Amygdala (tissue), 56 donors: ENCODE measurements around the gene GPX2.

Source experiments
- DNase-seq, 56 donors: peaks; one replicate each; lab custom pipeline; 2025; lab: John Stamatoyannopoulos, UW

GPX2 gene

DNA sequence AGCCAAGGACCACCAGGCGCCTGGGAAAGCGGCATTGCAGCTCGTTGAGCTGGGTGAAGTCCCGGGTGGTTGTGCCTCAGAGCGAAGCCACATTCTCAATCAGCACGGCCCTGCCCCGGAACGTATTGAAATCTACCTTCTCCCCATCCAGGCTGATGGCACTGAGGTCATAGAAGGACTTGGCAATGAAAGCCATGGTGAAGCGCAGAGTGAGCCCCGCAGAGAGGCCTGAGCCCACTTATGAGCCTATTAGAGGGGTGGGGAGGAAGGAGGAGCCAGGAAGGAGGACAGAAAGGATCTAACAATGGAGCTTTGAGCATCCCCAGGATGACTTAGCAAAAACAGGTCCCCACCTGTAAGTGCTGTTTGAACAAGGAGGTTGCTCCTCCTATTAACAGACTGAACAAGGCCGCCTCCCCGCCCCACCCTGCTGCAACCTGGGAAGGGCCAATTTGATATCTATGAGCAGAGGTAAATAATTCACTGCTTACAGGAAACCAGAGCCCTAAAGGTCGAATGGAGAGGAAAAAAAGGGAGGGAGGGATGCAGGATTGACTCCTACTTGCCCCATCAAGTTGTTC is at the start of gene GPX2:
Gene GPX2, minus strand, starts transcription at position 215 of the 581 bp plus-strand sequence. Its CDS starts 19 bp downstream, at position 196.
- no peak for DNase-seq

DNA sequence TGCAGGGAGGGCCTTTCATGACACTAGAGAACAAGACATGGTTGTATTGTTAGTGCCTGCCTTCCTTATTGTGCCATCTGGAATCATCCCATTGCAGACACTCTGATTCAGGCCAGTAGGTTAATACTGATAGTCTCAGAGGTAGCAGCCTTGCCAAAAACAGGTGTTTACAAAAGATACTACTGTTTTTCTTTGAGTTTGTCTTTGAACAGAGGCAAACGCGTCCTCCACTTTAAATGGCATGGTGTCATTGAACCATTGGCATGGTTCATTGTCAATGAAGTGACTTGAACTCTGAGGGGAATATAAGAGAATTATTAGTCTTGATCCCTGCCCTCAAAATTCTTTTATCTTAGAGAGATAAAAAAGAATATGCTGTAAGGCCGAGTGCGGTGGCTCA is 48.4 kb upstream of the GPX2 start:
- DNase-seq, result no peak

DNA sequence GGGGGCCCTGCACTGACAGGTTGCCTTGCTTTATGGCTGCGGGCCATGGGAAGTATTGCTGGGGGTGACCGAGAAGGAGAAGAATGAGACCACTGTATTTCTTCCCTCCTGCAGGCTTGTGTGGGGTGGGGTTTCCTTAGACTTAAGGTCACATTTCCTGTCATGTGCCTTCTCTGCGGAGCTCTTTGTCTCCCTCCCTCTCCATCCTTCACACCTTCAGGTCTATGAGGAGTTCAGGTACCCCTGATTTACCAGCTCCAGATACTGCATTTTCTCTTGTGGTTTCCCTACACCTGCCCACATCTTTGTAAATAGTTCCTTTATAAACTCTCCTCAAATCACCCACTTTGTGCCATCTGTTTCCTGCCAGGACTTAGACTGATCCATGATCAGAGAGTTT is 47.8 kb upstream of the GPX2 start:
- DNase-seq, result no peak

DNA sequence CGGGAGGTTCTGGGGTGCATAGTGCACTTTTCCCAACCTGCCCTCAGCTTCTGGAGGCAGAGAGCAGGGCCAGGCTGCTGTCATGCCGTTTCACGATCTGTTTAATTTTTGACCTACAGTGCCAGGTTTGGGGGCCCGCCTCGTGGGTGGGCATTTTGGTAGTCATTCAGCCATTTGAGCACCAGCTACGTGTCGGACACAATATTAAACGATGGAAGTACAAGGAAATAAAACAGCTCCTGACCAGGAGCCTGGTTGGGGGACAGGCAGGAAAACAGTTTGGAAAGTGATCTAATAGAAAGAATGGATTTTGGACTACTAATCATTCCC is 44.9 kb upstream of the GPX2 start:
- DNase-seq, result no peak

DNA sequence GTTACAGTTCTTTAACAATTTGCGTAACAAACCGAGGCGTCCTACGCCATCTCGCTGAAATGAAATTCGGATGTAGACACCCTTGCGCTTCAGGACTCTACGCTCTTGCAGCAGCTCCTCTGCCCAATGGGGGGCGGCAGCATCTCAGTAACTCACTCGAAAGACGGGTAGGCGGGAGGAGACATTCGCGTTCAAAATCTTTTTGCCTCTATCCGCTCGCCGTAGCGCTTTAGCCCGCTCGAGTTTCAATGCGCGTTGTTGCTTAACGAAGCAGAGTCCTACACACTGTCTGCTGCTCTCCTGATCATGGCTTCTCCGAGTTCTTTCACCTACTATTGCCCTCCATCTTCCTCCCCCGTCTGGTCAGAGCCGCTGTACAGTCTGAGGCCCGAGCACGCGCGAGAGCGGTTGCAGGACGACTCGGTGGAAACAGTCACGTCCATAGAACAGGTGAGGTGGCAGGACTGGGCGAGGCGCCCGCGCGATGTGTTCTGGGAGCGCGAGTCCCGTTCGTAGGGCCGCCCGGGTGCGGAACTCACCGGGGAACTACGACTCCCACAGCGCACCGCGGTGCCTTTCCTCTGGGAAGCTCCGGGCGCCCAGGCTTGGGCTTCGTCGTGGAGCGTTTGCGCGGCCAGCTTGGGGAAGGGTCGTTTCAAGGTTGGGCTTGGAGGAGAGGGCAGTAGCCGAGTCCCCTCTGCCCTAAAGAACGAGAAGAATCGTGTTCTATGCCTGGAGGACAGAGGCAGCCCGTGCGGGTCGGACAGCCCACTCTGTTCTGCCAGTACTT is 44.3 kb upstream of the GPX2 start, which contains the start of gene FNTB:
Gene FNTB, plus strand, starts transcription at position 248 of the 790 bp plus-strand sequence. Its CDS starts 59 bp downstream, at position 307.
- peak; percentile 75 to 100 (median 94) for DNase-seq

DNA sequence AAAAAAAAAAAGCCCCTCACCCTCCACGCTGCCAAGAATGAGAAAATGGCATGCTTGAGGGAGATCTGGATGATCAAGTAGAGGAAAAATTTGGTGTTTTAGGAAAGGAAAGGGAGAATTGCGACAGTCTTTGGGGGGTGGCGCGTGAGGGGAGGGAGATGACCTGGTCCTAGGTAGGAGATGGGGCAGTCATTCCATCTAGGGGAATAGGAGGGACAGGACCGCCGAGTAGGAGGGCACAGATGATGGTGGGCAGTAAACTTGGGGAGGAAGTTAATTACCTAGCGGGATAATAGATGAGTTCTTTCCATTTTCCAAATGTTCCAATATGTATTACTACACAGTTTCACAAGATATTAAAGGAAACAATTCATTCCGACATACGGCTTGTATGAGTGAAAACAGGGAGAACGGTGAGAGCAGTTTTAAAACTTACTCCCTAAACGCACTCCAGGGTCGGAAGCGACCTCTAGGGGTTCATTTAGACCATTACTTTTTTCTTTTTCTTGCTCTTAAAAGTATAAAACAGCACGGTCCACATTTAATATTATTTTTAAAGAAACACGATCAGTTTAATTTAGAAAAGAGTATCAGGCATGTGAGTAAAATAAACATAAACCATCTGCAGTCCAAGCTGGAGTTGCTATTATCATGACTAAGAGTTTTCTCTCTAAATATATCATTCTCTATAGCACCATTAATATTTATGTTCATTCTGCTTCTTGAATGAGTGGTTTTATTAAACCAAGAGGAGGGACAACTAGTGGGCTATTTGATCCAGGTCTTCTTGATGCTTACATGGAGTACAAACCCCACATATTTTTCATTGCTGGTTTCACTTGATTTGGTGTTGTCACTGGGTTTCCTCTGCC is 41.1 kb upstream of the GPX2 start:
- peak in 7 of 56 donors; percentile 7 to 35 (median 17) for DNase-seq

DNA sequence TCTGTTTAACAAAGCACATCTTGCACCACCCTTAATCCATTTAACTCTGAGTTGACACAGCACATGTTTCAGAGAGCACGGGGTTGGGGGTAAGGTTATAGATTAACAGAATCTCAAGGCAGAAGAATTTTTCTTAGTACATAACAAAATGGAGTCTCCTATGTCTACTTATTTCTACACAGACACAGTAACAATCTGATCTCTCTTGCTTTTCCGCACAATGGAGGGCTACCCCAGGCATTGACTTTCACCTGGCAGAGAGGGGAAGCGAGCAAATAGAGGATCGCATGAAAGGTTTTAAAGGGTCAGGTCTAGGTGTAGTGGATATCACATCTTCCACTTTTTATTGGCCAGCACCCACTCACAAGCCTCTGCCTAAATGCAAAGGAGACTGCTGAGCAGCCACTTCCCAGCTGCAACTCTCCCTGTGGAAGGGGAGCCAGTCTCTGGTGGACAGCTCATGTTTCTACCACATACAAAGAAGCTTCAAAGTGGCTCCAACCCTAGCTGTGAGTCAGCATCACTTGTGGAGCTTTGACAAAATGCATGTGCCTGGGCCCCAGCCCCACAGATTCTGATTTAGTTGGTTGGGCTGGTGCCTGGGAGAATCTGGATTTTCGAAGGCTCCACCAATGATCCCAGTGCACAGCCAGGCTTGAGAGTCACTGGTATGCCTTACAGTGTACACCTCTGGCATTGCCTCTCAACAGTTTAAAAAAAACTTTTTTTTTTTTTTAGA is 37.0 kb upstream of the GPX2 start:
- no peak for DNase-seq

DNA sequence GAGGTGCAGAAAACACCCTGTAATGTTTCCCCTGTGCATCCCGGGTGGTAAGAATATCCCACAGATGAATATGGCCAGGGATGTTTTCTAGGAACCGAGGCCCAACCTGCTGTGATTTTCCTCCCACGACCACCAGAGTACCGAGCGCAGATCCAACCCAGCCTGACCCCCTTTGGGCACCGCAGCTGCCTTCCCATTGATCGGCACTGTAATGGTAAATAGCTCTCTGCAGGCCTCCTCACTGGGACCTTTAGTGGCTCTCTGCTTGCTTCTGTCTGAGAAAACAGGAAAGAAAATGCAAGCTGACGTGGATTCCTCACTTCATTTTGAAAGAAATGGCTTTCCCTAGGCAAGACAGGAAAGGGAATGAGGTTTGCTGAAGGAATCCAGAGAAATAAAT is 32.0 kb upstream of the GPX2 start:
- no peak for DNase-seq

DNA sequence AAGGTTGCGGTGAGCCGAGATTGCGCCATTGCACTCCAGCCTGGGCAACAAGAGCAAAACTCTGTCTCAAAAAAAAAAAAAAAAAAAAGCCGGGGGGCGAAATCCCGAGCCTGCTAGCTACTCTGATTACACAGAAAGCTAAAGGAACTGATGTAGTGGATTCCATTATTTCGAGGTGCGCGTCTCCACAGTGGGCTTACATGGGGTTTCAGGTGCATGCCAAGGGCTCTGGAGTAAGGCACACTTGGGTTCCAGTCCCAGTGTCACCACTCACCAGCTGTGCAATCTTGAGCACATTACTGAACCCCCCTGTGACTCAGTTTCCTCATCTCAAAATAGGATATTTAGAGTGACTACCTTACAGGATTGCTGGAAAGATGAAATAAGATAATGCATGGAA is 31.3 kb upstream of the GPX2 start:
- DNase-seq, result no peak

DNA sequence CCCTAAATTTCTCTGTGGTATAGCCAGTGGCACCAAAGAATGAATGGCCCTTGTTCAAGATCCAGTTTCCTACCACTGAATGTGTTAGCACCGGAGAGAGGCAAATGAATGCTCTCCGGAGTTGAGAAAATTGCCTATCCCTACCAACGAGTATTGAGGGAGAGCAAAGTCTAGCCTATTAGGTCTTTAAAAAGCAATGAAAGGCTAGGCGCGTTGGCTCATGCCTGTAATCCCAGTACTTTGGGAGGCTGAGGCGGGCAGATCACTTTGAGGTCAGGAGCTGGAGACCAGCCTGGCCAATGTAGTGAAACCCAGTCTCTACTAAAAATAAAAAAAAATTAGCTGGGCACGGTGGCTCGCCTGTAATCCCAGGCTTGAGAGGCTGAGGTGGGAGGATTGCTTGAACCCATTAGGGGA is 30.5 kb upstream of the GPX2 start:
- DNase-seq, result no peak

DNA sequence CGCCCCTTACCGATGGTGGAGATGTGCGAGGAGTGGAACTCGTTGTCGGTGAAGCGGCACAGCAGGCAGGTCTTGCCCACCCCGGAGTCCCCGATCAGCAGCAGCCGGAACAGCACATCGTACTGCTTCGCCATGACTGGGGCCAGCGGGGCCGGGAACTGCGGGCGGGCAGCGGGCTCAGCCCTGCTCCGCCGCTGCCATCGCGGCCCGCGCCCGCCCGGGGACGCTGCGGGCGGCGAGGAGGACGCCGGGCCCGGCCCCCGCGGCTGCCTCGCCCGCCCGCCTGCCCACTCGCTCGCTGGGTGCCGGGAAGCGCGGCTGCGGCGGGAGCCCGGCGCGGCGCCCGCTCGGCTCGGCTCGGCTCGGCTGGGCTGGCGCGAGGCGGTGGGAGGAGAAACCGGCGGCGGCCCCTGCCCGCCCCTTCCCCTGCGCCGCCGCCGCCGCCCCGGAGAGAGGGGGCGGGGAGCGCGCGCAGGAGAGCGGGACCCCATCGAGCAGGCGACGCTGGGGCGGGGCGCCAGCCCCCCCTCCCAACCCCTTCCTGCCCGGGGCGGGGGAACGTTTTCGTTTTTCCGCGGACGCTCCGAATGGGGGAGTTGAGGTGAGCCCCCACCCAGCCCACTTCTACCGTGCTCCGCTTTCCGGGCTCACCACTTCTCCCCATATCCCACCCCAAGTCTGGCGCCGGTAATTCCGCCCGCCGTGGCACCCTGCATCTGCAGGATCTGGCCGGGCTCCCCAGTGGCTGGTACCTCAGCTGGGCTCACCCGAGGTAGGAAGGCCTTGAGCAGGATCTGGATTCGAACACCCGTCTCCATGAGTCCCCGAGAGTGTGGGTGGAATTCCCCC is 29.6 kb upstream of the GPX2 start, which contains the start of gene RAB15:
Gene RAB15, minus strand, starts transcription at position 394 of the 849 bp plus-strand sequence. Its CDS starts 260 bp downstream, at position 134.
- DNase-seq, result peak in 3 of 56 donors; percentile 34 to 50 (median 36)

DNA sequence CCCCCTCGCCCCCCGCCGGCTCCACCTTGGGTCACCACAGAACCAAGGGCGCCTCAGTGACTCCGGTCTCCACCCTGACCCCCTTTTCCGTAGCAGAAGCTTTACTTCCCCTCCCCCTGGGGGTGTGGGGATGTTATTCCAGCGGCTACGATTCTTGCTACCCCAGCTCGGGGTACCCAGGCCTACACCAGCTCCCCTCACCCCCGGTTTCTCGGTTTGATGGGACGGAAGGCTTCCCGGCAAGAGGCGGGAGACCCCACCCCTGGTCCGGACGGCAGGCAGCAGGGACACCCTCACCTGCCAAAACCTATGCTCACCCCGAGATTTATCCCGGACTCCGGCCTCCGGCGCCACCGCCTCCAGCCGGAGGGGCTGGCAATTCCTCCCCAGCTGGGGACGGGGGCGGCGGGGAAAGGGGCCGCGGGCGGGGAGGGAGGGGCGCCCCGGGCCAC is 29.0 kb upstream of the GPX2 start:
- DNase-seq, result no peak

DNA sequence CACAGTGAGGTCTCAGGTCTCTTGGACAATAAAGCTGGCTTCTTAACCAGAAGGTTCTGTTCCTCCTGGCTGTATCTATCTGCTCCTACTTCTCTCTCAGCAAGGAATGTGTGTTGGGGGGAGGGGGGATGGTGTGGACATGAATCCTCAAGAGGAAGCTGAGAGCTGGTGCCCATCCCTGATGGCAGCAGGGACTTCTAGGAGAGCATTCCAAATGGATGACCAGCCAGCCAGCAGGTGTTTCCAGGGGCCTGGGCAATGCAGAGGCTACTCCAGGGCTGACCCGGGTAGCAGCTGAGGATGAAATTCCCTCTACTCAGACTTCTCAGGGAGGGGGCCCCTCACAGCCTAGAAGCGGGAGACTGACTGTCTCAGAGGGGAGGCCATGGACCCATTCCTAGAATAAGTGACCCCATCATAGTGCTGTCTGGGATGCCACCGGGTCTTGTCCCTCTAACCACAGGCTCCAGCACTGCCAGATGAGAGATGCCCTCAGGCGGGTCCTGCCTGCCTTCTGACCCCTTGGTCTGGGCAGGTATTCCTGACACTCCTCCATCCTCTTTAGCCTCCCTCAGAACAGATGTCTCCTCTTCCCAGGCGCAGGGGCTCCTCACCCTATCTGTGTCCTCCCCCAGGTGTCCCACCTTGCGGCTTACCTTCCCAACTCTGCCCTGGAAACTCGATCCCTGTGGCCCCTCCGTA is 28.4 kb upstream of the GPX2 start:
- DNase-seq, result peak in 1 of 56 donors; percentile 14

DNA sequence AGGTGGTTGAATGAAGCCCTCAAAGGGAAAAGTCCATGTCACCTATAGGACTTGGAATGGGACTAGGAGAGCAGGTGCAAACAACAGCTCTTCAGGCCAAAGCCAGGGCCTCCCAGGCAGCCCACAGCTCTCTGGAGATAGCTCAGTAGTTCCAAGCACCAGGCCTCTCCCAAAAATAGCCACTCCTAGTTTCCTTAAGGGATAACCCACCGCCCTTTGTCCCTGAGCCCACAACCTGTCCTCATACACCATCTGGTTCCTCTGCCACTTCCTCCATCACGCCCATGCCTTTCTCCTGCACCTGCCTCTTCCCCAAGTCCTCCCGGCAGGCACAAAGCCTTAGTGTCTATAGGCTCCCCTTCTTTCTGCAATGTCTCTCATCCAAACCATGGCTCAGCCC is 27.5 kb upstream of the GPX2 start:
- no peak for DNase-seq

DNA sequence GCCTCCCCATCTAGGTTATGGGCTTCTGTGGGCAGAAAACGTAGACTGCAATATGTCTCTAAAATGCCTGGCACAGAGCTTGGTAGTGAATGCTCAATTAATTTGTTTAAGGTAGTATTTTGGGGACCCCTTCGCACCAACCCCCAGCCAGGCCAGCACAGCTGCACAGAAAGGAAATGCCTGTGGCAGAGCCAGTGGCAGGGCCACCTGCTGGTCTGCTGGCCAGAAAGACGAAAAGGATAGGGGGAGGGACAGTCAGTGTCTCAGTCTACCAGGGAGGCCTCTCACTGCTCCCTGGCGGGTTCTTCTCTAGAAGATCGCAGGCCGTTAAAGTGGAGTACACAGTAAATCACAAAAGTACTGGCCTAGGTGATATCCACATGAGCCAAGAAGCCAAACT is 26.1 kb upstream of the GPX2 start:
- no peak for DNase-seq

DNA sequence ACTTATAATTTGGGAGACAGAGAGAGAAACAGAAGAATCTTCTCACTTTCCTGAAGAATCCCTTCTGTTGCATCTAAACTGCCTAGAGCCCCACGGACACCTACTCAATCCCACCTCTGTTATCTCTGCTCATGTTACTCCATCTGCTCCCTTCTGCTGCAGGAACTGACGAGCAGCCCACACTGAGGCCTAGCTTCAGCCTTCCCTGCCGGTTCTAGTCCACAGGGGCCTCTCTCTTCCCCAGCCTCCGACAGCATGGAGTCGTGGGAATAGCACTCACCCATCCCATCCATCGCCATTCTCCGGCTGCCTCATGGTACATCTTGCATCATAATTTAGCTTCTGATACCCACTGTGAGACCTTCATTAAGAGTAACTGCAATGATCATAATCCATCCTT is 25.6 kb upstream of the GPX2 start:
- peak in 20 of 56 donors; percentile 13 to 54 (median 28) for DNase-seq

DNA sequence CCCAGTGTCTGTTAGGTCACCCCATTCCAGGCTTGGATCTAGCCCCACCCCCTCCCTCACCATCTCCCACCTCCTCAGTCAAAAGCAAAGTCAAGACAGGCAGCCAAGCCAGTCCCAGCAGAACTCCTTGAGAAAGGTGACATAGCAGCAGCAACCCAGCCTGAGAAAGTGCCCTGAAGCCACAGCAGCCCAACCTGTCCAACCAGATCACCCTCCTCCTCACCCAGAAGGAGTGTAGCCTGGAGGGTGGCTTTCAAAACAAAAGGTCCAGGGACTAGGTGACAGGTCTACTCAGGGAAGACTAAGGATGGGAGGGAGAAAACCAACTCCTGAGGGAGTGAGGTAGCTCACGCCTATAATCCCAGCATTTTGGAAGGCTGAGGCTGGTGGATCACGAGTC is 24.4 kb upstream of the GPX2 start:
- no peak for DNase-seq

DNA sequence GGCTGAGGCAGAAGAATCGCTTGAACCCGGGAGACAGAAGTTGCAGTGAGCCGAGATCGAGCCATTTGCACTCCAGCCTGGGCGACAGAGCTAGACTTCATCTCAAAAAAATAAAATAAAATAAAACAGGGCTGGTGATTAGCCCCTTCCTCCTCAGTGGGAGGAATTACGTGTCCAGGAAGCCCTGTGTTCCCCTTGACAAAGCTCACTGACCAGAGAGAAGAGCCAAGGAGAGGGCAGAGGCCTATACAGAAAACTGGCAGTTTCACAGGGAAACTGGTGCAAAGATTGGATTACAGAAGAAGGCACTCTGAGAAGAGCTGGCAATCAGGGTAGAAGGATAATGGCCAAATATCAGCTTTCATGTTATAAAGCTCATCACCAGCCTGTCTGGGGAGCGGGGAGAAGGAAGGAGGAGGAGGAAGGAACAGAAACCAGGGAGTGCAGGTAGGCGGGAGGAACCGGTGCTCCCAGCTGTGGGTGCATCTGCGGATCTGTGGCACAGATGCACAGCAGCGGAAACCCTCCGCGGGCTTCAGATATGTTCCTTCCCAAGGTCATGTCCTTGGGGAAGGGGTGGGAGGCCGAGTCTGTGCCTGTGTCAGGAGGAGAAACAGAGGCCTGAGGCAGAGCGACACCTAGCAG is 22.9 kb upstream of the GPX2 start:
- peak in 1 of 56 donors; percentile 9 for DNase-seq
